HS-5 (cell line): ENCODE results near the gene PRCP.

Source experiments
- DNase-seq: peaks from one replicate; pipeline ENCODE4 v3.0.0-alpha.2; 2012; ENCODE audit warnings: low read depth

The PRCP gene

GRCh38 chr11:82778776-82779175 is 121.5 kb downstream of the PRCP start:
- no peak for DNase-seq

GRCh38 chr11:82776377-82776776 is 123.9 kb downstream of the PRCP start:
- no peak for DNase-seq

GRCh38 chr11:82775736-82776346 is 124.4 kb downstream of the PRCP start:
- DNase-seq, result peak; percentile 11

DNA sequence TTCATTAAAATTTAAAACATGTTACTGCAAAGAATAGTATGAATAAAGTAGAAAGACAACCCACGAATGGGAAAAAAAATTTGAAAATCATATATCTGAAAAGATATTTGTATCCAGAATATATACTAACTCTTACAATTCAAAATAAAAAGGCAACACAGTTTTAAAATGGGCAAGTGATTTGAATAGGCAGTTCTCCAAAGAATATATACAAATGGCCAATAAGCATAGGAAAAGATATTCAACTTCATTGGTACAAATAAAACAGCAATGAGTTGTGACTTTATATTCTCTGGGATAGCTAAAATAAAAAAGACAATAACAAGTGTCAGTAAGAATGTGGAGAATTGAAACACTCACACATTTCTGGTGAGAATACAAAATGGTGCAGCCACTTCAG is 125.0 kb downstream of the PRCP start:
- DNase-seq, result no peak
